HCT116 (cell line): Measurements from ENCODE around the gene CDCA3. TPM values are rescaled to one million over a fixed set of nuclear protein-coding genes. Genes with fewer than 3 reads are reported as not detected.

ENCODE experiments used
- ATAC-seq: fragments of 200-7000 bp; cut with Tn5 transposase; 2 replicates; pipeline ENCODE4 v1.9.1; 2020; ENCODE audit warnings: mild to moderate bottlenecking, moderate library complexity
- BruUV-seq: library from RNA; stranded (reverse); fragments of 400-500 nt; replicated peaks from 2 replicates; lab custom pipeline; 2021; lab: Mats Ljungman, UMichigan
- CTCF ChIA-PET: fragments of 300-600 bp; sonication (Branson Sonifier 250); formaldehyde crosslinking; loops from one replicate; lab custom pipeline; 2021; ENCODE audit warnings: antibody characterized with exemption; lab: Charles Lee
- POLR2A ChIA-PET: fragments of 300-600, 350-600 bp; sonication (Branson Sonifier 250); formaldehyde crosslinking; loops from one replicate; lab custom pipeline; 2021; ENCODE audit warnings: antibody characterized with exemption; lab: Charles Lee
- RAD21 ChIA-PET, 2 experiments: fragments of 300-600 bp; sonication (Branson Sonifier 250); formaldehyde crosslinking; loops; one replicate each; lab custom pipeline; 2023; ENCODE audit warnings: low total read pairs in 2 of 2; ENCODE audit not compliant: uncharacterized antibody in 2 of 2, unreplicated experiment in 2 of 2, low non-redundant PET in 1 of 2; lab: Charles Lee
- DNase-seq: peaks from one replicate; pipeline ENCODE4 v3.0.0-alpha.2; 2010; ENCODE audit warnings: low read depth, low spot score
- H2AFZ ChIP-seq: fragments of 200-600 bp; shearing (Covaris generic), sonication (generic); 2 replicates; pipeline ENCODE4 v1.6.1; 2017; ENCODE audit warnings: low read depth, mixed run types, mixed read lengths, antibody characterized with exemption, low read length; ENCODE audit not compliant: poor library complexity, severe bottlenecking
- H3K27ac ChIP-seq: 2 replicates; pipeline ENCODE4 v1.5.1; 2012; ENCODE audit warnings: low read depth, low read length
- H3K27me3 ChIP-seq: fragments of 200-600 bp; sonication (generic); 2 replicates; pipeline ENCODE4 v1.6.1; 2016; ENCODE audit warnings: mixed run types, low read length, mixed read lengths; ENCODE audit not compliant: insufficient read depth
- H3K36me3 ChIP-seq, 2 experiments: fragments of 200-500 bp in 1 of 2; fragments of 200-600 bp in 1 of 2; sonication (Bioruptor generic) in 1 of 2; sonication (generic) in 1 of 2; 2 replicates each; pipeline versions ENCODE4 v1.5.1 to v1.6.1; 2014 to 2016; ENCODE audit warnings: low read length in 2 of 2, inconsistent platforms in 1 of 2, mixed read lengths in 1 of 2, mixed run types in 1 of 2; ENCODE audit not compliant: insufficient read depth in 2 of 2, control insufficient read depth in 1 of 2
- H3K4me1 ChIP-seq, 2 experiments: fragments of 200-600 bp in 1 of 2; sonication (generic) in 1 of 2; 2 replicates each; pipeline versions ENCODE4 v1.5.1 to v1.6.1; 2012 to 2017; ENCODE audit warnings: low read length in 2 of 2, inconsistent platforms in 1 of 2, mild to moderate bottlenecking in 1 of 2, mixed read lengths in 1 of 2, mixed run types in 1 of 2, moderate library complexity in 1 of 2; ENCODE audit not compliant: insufficient read depth in 2 of 2, control insufficient read depth in 1 of 2
- H3K4me2 ChIP-seq: fragments of 200-600 bp; sonication (generic); 2 replicates; pipeline ENCODE4 v1.6.1; 2017; ENCODE audit warnings: mixed run types, low read length, mixed read lengths
- H3K4me3 ChIP-seq, 2 experiments: fragments of 200-600 bp in 1 of 2; sonication (generic) in 1 of 2; replicated peaks in 1 of 2; 2 replicates each; pipeline ENCODE4 v1.5.1; 2011 to 2016; ENCODE audit warnings: low read length in 2 of 2, control low read depth in 1 of 2, low read depth in 1 of 2, mild to moderate bottlenecking in 1 of 2, mixed read lengths in 1 of 2, mixed run types in 1 of 2
- H3K79me2 ChIP-seq: fragments of 200-600 bp; sonication (generic); 2 replicates; pipeline ENCODE4 v1.6.1; 2017; ENCODE audit warnings: mild to moderate bottlenecking, mixed run types, low read length, moderate library complexity, mixed read lengths; ENCODE audit not compliant: insufficient read depth
- H3K9ac ChIP-seq: fragments of 200-600 bp; sonication (generic); 2 replicates; pipeline ENCODE4 v1.6.1; 2016; ENCODE audit warnings: low read length, mixed read lengths
- H3K9me2 ChIP-seq: fragments of 200-600 bp; sonication (generic), shearing (Covaris generic); 2 replicates; pipeline ENCODE4 v1.6.1; 2017; ENCODE audit warnings: mixed run types, mild to moderate bottlenecking, moderate library complexity; ENCODE audit not compliant: insufficient read depth
- H3K9me3 ChIP-seq, 2 experiments: fragments of 200-500 bp in 1 of 2; fragments of 200-600 bp in 1 of 2; sonication (Bioruptor generic) in 1 of 2; sonication (generic) in 1 of 2; 2 replicates each; pipeline ENCODE4 v1.6.1; 2014 to 2017; ENCODE audit warnings: low read length in 2 of 2, mixed read lengths in 2 of 2, inconsistent platforms in 1 of 2, low read depth in 1 of 2, mild to moderate bottlenecking in 1 of 2, mixed run types in 1 of 2, moderate library complexity in 1 of 2; ENCODE audit not compliant: control insufficient read depth in 1 of 2, insufficient read depth in 1 of 2
- H4K20me1 ChIP-seq: fragments of 200-600 bp; sonication (generic), shearing (Covaris generic); 2 replicates; pipeline ENCODE4 v1.6.1; 2017; ENCODE audit warnings: mixed run types, mild to moderate bottlenecking, moderate library complexity; ENCODE audit not compliant: insufficient read depth
- ATF3 ChIP-seq: IDR thresholded peaks from 2 replicates; pipeline ENCODE4 v1.6.1; 2012
- CBX3 ChIP-seq: IDR thresholded peaks from 2 replicates; pipeline ENCODE4 v1.6.1; 2012; ENCODE audit warnings: low read depth
- CEBPB ChIP-seq: IDR thresholded peaks from 2 replicates; pipeline ENCODE4 v1.6.1; 2012; ENCODE audit warnings: low read depth
- EGR1 ChIP-seq: IDR thresholded peaks from 2 replicates; pipeline ENCODE4 v1.6.1; 2012; ENCODE audit warnings: low read depth
- EZH2 ChIP-seq: fragments of 200-600 bp; sonication (generic); IDR thresholded peaks from 2 replicates; pipeline ENCODE4 v1.6.1; 2017; ENCODE audit warnings: antibody characterized with exemption, mixed run types
- EZH2phosphoT487 ChIP-seq: fragments of 200-600 bp; IDR thresholded peaks from 2 replicates; pipeline ENCODE4 v1.6.1; 2018; ENCODE audit warnings: antibody characterized with exemption, borderline replicate concordance
- FOSL1 ChIP-seq: IDR thresholded peaks from 2 replicates; pipeline ENCODE4 v1.6.1; 2012; ENCODE audit warnings: low read depth
- JUND ChIP-seq: IDR thresholded peaks from 2 replicates; pipeline ENCODE4 v1.6.1; 2012
- MAX ChIP-seq: IDR thresholded peaks from 2 replicates; pipeline ENCODE4 v1.6.1; 2012
- POLR2A ChIP-seq: IDR thresholded peaks from 2 replicates; pipeline ENCODE4 v1.7.0; 2011; ENCODE audit warnings: borderline replicate concordance; ENCODE audit not compliant: insufficient read depth, insufficient read length; ENCODE audit errors: extremely low read depth
- POLR2AphosphoS5 ChIP-seq: IDR thresholded peaks from 2 replicates; pipeline ENCODE4 v1.6.1; 2011; ENCODE audit warnings: mild to moderate bottlenecking, low read depth, low read length, moderate library complexity
- RAD21 ChIP-seq: IDR thresholded peaks from 2 replicates; pipeline ENCODE4 v1.6.1; 2012; ENCODE audit warnings: low read depth, mild to moderate bottlenecking
- SIN3A ChIP-seq: IDR thresholded peaks from 2 replicates; pipeline ENCODE4 v1.6.1; 2012; ENCODE audit warnings: low read depth
- SP1 ChIP-seq: IDR thresholded peaks from 2 replicates; pipeline ENCODE4 v1.6.1; 2012; ENCODE audit warnings: low read depth
- SRF ChIP-seq: IDR thresholded peaks from 2 replicates; pipeline ENCODE4 v1.6.1; 2012; ENCODE audit warnings: low read depth
- YY1 ChIP-seq: IDR thresholded peaks from 2 replicates; pipeline ENCODE4 v1.6.1; 2011; ENCODE audit warnings: low read length, low read depth, moderate library complexity, mild to moderate bottlenecking; ENCODE audit not compliant: insufficient replicate concordance; ENCODE audit errors: extremely low read depth
- ZBTB33 ChIP-seq: IDR thresholded peaks from 2 replicates; pipeline ENCODE4 v1.6.1; 2011; ENCODE audit warnings: mild to moderate bottlenecking, low read length, moderate library complexity; ENCODE audit not compliant: insufficient replicate concordance; ENCODE audit errors: extremely low read depth
- ZFX ChIP-seq: fragments of 450-650 bp; IDR thresholded peaks from 2 replicates; pipeline ENCODE4 v1.6.1; 2017
- ZNF274 ChIP-seq: fragments of 200-500 bp; sonication (Bioruptor generic); IDR thresholded peaks from 2 replicates; pipeline ENCODE4 v1.6.1; 2014; ENCODE audit warnings: mild to moderate bottlenecking, low read depth, low read length, inconsistent platforms
- intact Hi-C: fragments of 100-400 bp; cut with micrococcal nuclease; formaldehyde crosslinking; loops from 2 replicates; pipeline ENCODE4 v1.10.0; 2022
- total RNA-seq: library from RNA; stranded (reverse); gene quantifications from one replicate; pipeline ENCODE4 v1.2.1, GENCODE V29; 2021; ENCODE audit not compliant: unreplicated experiment

The CDCA3 gene
- total RNA-seq, 1 experiment from 2014 or later: 63.0 TPM

GRCh38 chr12:6860116-6860515 is 9.0 kb upstream of the CDCA3 start:
- Histone ChIP-seq H3K9ac (no peak overlapping the region), H3K9me3 (no peaks in the 10 kb centered on the region), H3K4me3 (no peak overlapping the region), H2AFZ (no peak overlapping the region), H3K36me3 (peaks cover 63 to 71% of the 10 kb centered on the region in 2 experiments), H3K4me2 (no peak overlapping the region), H3K27ac (no peak overlapping the region), H4K20me1 (no peaks in the 10 kb centered on the region), H3K4me1 (no peaks in the 10 kb centered on the region), H3K79me2 (peaks cover 5% of the 10 kb centered on the region), H3K27me3 (no peaks in the 10 kb centered on the region), H3K9me2 (no peaks in the 10 kb centered on the region)
- intact Hi-C loops: no loop called here
- POLR2A ChIA-PET: interaction anchor here (0.5 kb wide), 1 partner anchor 326 kb away, joined by 3 read pairs; the partner anchor contains the start of gene GAPDH
- no peak for ATAC-seq
- no peak for DNase-seq
- TF ChIP-seq RAD21 (no peak), EZH2 (no peak), SP1 (no peak), EGR1 (no peak), SRF (no peak), FOSL1 (no peak), CBX3 (no peak), ZNF274 (no peak), MAX (no peak), ZFX (no peak), EZH2phosphoT487 (no peak), POLR2A (no peak), ATF3 (no peak), JUND (no peak), YY1 (no peak), SIN3A (no peak), POLR2AphosphoS5 (no peak), ZBTB33 (no peak), CEBPB (no peak)
- CTCF ChIA-PET: no interaction called here
- no TSS peak for BruUV-seq
- RAD21 ChIA-PET: no interaction called here
